ENCODE data around the gene DNASE1.

GRCh38 chr16:3701531-3701930, 47.0 kb downstream of the DNASE1 start:
- TF ChIP-seq POLR2AphosphoS5 (IDR thresholded peaks at IDR 0.05) (no peak), POLR2A (IDR thresholded peaks at IDR 0.05) (no peak)

All from upper lobe of left lung (tissue), 4 donors.